ENCODE measurements around the gene AKT1. TPM values are rescaled to one million over a fixed set of nuclear protein-coding genes. Genes with fewer than 3 reads are reported as not detected.

The AKT1 gene
- total RNA-seq, 2 experiments from 2014 or later, result 116 to 121 TPM

GRCh38 chr14:104756477-104757237 lies 38.9 kb downstream of the AKT1 start:
- POLR2A ChIA-PET, result interaction anchor here (0.8 to 1.1 kb wide), 4 partner anchors 10 to 40 kb away, joined by 3 to 4 read pairs (median 3); no protein-coding TSS in a partner anchor
- peak overlapping the region; percentile 88 for H3K27ac Mint-ChIP-seq

GRCh38 chr14:104755621-104756020 lies 39.9 kb downstream of the AKT1 start:
- Mint-ChIP-seq H3K4me3 (no peak overlapping the region), H3K27ac (no peak overlapping the region)
- no peak for ATAC-seq

More at GRCh38 chr14:104756477-104757237, 38.9 kb downstream of the AKT1 start:
- peak; percentile 71 for DNase-seq
- ATAC-seq, result no peak
- no peaks in the 10 kb centered on the region for H3K9me3 Mint-ChIP-seq
- CTCF ChIA-PET, result interaction anchor here (1.0 to 1.9 kb wide), 4 partner anchors 12 to 71 kb away, joined by 4 to 10 read pairs (median 5); no protein-coding TSS in a partner anchor
- H3K27me3 Mint-ChIP-seq, result no peaks in the 10 kb centered on the region
- intact Hi-C loops (cut with micrococcal nuclease), result no loop called here
- no peak overlapping the region for H3K4me3 Mint-ChIP-seq
- peaks cover 42% of the 10 kb centered on the region for H3K36me3 Mint-ChIP-seq (ENCODE audit: low read depth)
- peaks cover 39% of the 10 kb centered on the region for H3K4me1 Mint-ChIP-seq (ENCODE audit: low read depth)
- no peak for TF ChIP-seq CTCF (IDR thresholded peaks at IDR 0.05)

DNA sequence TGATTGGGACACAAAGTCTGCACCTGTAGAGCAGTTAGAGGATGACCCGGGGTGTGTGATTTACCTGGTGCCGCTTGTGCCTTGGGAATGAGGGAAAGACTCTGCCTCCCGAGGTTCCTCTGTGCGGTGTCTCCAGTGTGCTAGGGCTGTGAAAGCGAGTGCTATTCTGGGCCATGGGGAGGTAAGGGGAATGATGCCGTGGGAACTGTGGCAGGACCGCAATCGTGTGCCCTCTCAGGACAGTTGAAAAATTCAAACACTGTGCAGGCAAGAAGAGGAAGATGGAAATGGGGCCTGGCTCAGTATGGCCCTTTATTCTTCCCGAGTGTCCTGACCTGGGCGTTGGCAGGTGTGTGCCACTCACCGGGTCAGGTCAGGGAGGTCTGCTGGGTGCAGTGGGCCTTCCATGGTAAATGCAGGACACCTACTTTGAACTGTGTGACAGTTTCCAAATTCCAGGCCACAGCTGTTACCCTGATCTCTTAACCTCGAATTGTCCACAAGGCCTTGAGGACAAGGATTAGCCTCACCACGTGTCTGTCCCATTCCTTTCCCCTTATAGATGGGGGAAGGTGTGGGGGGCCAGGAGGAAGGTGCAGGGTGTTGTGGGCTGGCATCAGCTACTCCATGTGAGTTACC lies 41.2 kb downstream of the AKT1 start:
- H3K27me3 Mint-ChIP-seq, result no peaks in the 10 kb centered on the region
- ATAC-seq (no peak), DNase-seq (no peak)
- H3K27ac Mint-ChIP-seq, result peak overlapping the region; percentile 80
- intact Hi-C loops (cut with micrococcal nuclease), result loop anchor here (5.0 kb wide), 1 partner anchor 313 kb away; the partner anchor contains the start of gene GPR132
- no peaks in the 10 kb centered on the region for H3K9me3 Mint-ChIP-seq
- ChIA-PET CTCF (interaction anchor here (0.8 to 3.3 kb wide), 4 partner anchors 12 to 30 kb away, joined by 5 to 21 read pairs (median 12); partner anchors contain the start of gene ADSS1), POLR2A (interaction anchor here (0.6 to 1.6 kb wide), 7 partner anchors 10 to 731 kb away, joined by 3 to 5 read pairs (median 4); partner anchors contain the start of gene ZBTB42)
- peak overlapping the region; percentile 86 for H3K4me3 Mint-ChIP-seq
- no peak for TF ChIP-seq CTCF (IDR thresholded peaks at IDR 0.05)
- H3K36me3 Mint-ChIP-seq (ENCODE audit: low read depth), result peaks cover 29% of the 10 kb centered on the region
- H3K4me1 Mint-ChIP-seq (ENCODE audit: low read depth), result peaks cover 39% of the 10 kb centered on the region

More at GRCh38 chr14:104755621-104756020, 39.9 kb downstream of the AKT1 start:
- no peak for DNase-seq
- CTCF ChIA-PET, result no interaction called here
- Mint-ChIP-seq H3K9me3 (no peaks in the 10 kb centered on the region), H3K36me3 (ENCODE audit: low read depth) (peaks cover 36% of the 10 kb centered on the region), H3K4me1 (ENCODE audit: low read depth) (peaks cover 39% of the 10 kb centered on the region), H3K27me3 (no peaks in the 10 kb centered on the region)
- intact Hi-C loops (cut with micrococcal nuclease), result no loop called here
- POLR2A ChIA-PET, result no interaction called here
- TF ChIP-seq CTCF (IDR thresholded peaks at IDR 0.05), result no peak

DNA sequence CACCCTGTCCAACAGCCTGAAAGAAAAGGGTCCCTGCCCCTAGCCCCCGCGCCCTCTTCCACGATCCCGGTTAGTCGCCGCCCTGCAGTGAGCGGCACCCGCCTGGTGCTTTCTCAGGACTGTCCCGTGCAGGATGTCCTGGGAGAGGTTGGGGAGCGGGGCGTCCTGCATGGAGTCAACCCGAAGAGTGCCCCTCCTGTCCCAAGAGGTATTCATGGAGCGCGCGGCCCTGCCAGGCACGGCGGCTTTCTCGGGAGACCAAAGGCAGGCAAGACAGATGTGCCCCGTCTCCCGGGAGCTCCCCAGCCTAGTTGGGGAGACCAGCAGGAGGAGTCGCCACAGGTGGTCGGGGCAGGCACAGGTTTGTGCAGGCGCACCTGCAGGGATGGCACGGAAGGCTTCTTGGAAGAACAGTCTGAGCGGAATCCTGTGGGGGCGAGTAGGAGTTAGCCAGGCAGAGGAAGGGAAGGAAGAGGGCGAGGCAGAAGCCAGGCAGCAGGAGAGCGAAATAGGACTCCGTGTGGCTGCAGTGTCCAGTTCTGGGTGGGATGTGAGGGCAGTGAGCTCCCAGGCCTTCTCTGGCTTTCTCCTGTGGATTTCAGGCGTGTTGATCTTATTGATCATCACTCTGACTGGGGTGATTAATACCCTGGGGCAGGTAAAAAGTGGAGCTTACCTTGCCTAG lies 41.9 kb downstream of the AKT1 start:
- ChIA-PET CTCF (interaction anchor here (1.1 to 3.3 kb wide), 5 partner anchors 9 to 73 kb away, joined by 4 to 21 read pairs (median 14); partner anchors contain the start of gene ADSS1), POLR2A (interaction anchor here (0.5 to 1.7 kb wide), 10 partner anchors 10 to 1033 kb away, joined by 3 to 12 read pairs (median 4); partner anchors contain the start of genes INF2 and ZBTB42)
- H3K4me3 Mint-ChIP-seq, result peak overlapping the region; percentile 86
- H3K36me3 Mint-ChIP-seq (ENCODE audit: low read depth), result peaks cover 29% of the 10 kb centered on the region
- H3K4me1 Mint-ChIP-seq (ENCODE audit: low read depth), result peaks cover 39% of the 10 kb centered on the region
- no peak for DNase-seq
- H3K27ac Mint-ChIP-seq, result peak overlapping the region; percentile 80
- no peak for TF ChIP-seq CTCF (IDR thresholded peaks at IDR 0.05)
- H3K9me3 Mint-ChIP-seq, result no peaks in the 10 kb centered on the region
- intact Hi-C loops (cut with micrococcal nuclease), result loop anchor here (5.0 kb wide), 1 partner anchor 314 kb away; the partner anchor contains the start of gene GPR132
- H3K27me3 Mint-ChIP-seq, result no peaks in the 10 kb centered on the region
- ATAC-seq, result no peak
